Vagina (tissue), 2 donors: ENCODE data around the gene ITPR3. TPM values are rescaled to one million over a fixed set of nuclear protein-coding genes. Genes with fewer than 3 reads are reported as not detected.

Experiments
- DNase-seq, 2 donors: peaks; one replicate each; pipeline ENCODE4 v3.0.0-alpha.2; 2017; ENCODE audit errors: extremely low spot score in 2 of 2
- H3K27ac ChIP-seq: fragments of 200-600 bp; sonication (generic); one replicate; pipeline ENCODE4 v1.5.1; 2019
- H3K27me3 ChIP-seq: fragments of 200-600 bp; sonication (generic); one replicate; pipeline ENCODE4 v1.5.1; 2019
- H3K36me3 ChIP-seq, 2 donors: fragments of 200-600 bp; sonication (generic); one replicate each; pipeline ENCODE4 v1.5.1; 2017 to 2019
- H3K4me1 ChIP-seq: fragments of 200-600 bp; sonication (generic); one replicate; pipeline ENCODE4 v1.5.1; 2019
- H3K4me3 ChIP-seq, 2 donors: fragments of 200-600 bp; sonication (generic); 1 replicate in 1 of 2; 2 replicates in 1 of 2; pipeline ENCODE4 v1.5.1; 2016 to 2019
- H3K9me3 ChIP-seq: fragments of 200-600 bp; sonication (generic); one replicate; pipeline ENCODE4 v1.5.1; 2019
- CTCF ChIP-seq, 3 experiments: fragments of 450-650 bp in 2 of 3; fragments of 200-600 bp in 1 of 3; sonication (generic) in 1 of 3; IDR thresholded peaks; one replicate each; pipeline ENCODE4 v1.5.1; 2017 to 2019; ENCODE audit warnings: antibody characterized with exemption in 3 of 3, mild to moderate bottlenecking in 2 of 3, moderate library complexity in 2 of 3
- POLR2A ChIP-seq, 2 donors: fragments of 450-650 bp; IDR thresholded peaks; one replicate each; pipeline ENCODE4 v1.6.1; 2017; ENCODE audit warnings: antibody characterized with exemption in 2 of 2, mild to moderate bottlenecking in 2 of 2, moderate library complexity in 2 of 2
- POLR2AphosphoS5 ChIP-seq, 2 donors: sonication (generic); formaldehyde crosslinking; IDR thresholded peaks; one replicate each; pipeline ENCODE4 v1.9.0; 2017; ENCODE audit warnings: antibody characterized with exemption in 2 of 2, mild to moderate bottlenecking in 2 of 2, low read depth in 1 of 2; ENCODE audit not compliant: insufficient read depth in 1 of 2
- intact Hi-C: fragments of 100-400 bp; cut with DNase I; formaldehyde crosslinking; loops from one replicate; pipeline ENCODE4 v1.15.1; 2023
- total RNA-seq: library from RNA; depleted of rRNA; stranded (reverse); fragments of >200 nt; gene quantifications from one replicate; pipeline ENCODE4 v1.2.3, GENCODE V29; 2016

The ITPR3 gene
- total RNA-seq, 1 donor from 2014 or later = 50.1 TPM

- H3K27me3 ChIP-seq = no peaks in the 10 kb centered on the region
- no peaks in the 10 kb centered on the region for H3K9me3 ChIP-seq
- intact Hi-C loops = no loop called here
- no peak for DNase-seq
- no peak overlapping the region for H3K27ac ChIP-seq
- peaks cover 0 to 7% of the 10 kb centered on the region in 2 donors for H3K36me3 ChIP-seq
- peaks cover 23% of the 10 kb centered on the region for H3K4me1 ChIP-seq
- TF ChIP-seq POLR2AphosphoS5 (IDR thresholded peaks at IDR 0.05; ENCODE audit: insufficient read depth in 1 of 2, low read depth in 1 of 2) (no peak), POLR2A (IDR thresholded peaks at IDR 0.05) (no peak)
- no peak overlapping the region for H3K4me3 ChIP-seq
Measured at GRCh38 chr6:33708516-33709204, 87.5 kb downstream of the ITPR3 start.

- no peak overlapping the region for H3K4me3 ChIP-seq
- H3K27me3 ChIP-seq = no peaks in the 10 kb centered on the region
- H3K27ac ChIP-seq = no peak overlapping the region
- no peak for DNase-seq
- H3K36me3 ChIP-seq = peaks cover 0 to 7% of the 10 kb centered on the region in 2 donors
- H3K4me1 ChIP-seq = peaks cover 23% of the 10 kb centered on the region
- TF ChIP-seq POLR2A (IDR thresholded peaks at IDR 0.05) (no peak), POLR2AphosphoS5 (IDR thresholded peaks at IDR 0.05; ENCODE audit: insufficient read depth in 1 of 2, low read depth in 1 of 2) (no peak), CTCF (IDR thresholded peaks at IDR 0.05) (no peak)
- H3K9me3 ChIP-seq = no peaks in the 10 kb centered on the region
- intact Hi-C loops = no loop called here
Measured at GRCh38 chr6:33709605-33710295, 88.6 kb downstream of the ITPR3 start.

- no peaks in the 10 kb centered on the region for H3K9me3 ChIP-seq
- H3K27me3 ChIP-seq = no peaks in the 10 kb centered on the region
- TF ChIP-seq POLR2AphosphoS5 (IDR thresholded peaks at IDR 0.05; ENCODE audit: insufficient read depth in 1 of 2, low read depth in 1 of 2) (no peak), CTCF (IDR thresholded peaks at IDR 0.05) (no peak), POLR2A (IDR thresholded peaks at IDR 0.05) (no peak)
- H3K4me3 ChIP-seq = peak overlapping the region; percentile 71 to 76
- no peak for DNase-seq
- peaks cover 23% of the 10 kb centered on the region for H3K4me1 ChIP-seq
- peak overlapping the region; percentile 90 for H3K27ac ChIP-seq
- intact Hi-C loops = no loop called here
- peaks cover 0 to 7% of the 10 kb centered on the region in 2 donors for H3K36me3 ChIP-seq
Measured at GRCh38 chr6:33710296-33711121, 89.4 kb downstream of the ITPR3 start.

- peak in 1 of 2 donors; percentile 94 for DNase-seq
- peaks cover 0 to 7% of the 10 kb centered on the region in 2 donors for H3K36me3 ChIP-seq
- peaks cover 27% of the 10 kb centered on the region for H3K4me1 ChIP-seq
- peak within 1 kb of the TSS; percentile 71 to 76 for H3K4me3 ChIP-seq
- intact Hi-C loops = no loop called here
- no peaks in the 10 kb centered on the region for H3K27me3 ChIP-seq
- TF ChIP-seq POLR2A (IDR thresholded peaks at IDR 0.05) (peak in 1 of 2 donors; percentile 74), CTCF (IDR thresholded peaks at IDR 0.05) (peak; percentile 30 to 89 (median 48)), POLR2AphosphoS5 (IDR thresholded peaks at IDR 0.05; ENCODE audit: insufficient read depth in 1 of 2, low read depth in 1 of 2) (peak; percentile 93 to 98)
- H3K27ac ChIP-seq = peak within 1 kb of the TSS; percentile 90
- H3K9me3 ChIP-seq = no peaks in the 10 kb centered on the region
Measured at GRCh38 chr6:33711140-33712129, 90.3 kb downstream of the ITPR3 start, which contains the start of gene UQCC2. TSS of gene UQCC2 (minus strand) at chr6:33711700. CDS start at chr6:33711686, 14 bp downstream.
